Naive thymus-derived CD4-positive, alpha-beta T cell (primary cell): ENCODE data around the gene COQ9. TPM values are rescaled to one million over a fixed set of nuclear protein-coding genes. Genes with fewer than 3 reads are reported as not detected.

Source experiments
- ATAC-seq: fragments of 150-1000 bp; cut with Tn5 transposase; 2 replicates; pipeline ENCODE4 v1.10.0; 2021; ENCODE audit warnings: mild to moderate bottlenecking, moderate library complexity
- CTCF ChIA-PET: fragments of 350-600 bp; sonication (Branson Sonifier 250); formaldehyde crosslinking; loops from one replicate; lab custom pipeline; 2021; ENCODE audit warnings: antibody characterized with exemption; lab: Charles Lee
- POLR2A ChIA-PET: fragments of 350-600 bp; sonication (Branson Sonifier 250); formaldehyde crosslinking; loops from one replicate; lab custom pipeline; 2021; ENCODE audit warnings: antibody characterized with exemption, inconsistent platforms; lab: Charles Lee
- DNase-seq, 9 donors: peaks; one replicate each; pipeline versions ENCODE4 v3.0.0 to v3.0.0-alpha.2; 2020 to 2022; ENCODE audit warnings: mixed read lengths in 1 of 9
- H3K27ac ChIP-seq: one replicate; pipeline ENCODE4 v1.7.0; 2013; ENCODE audit warnings: mild to moderate bottlenecking, low read depth, low read length, moderate library complexity
- H3K27me3 ChIP-seq, 2 donors: one replicate each; pipeline ENCODE4 v1.7.0; 2013; ENCODE audit warnings: low read length in 2 of 2, mild to moderate bottlenecking in 2 of 2, moderate library complexity in 2 of 2; ENCODE audit not compliant: control insufficient read depth in 2 of 2, insufficient read depth in 2 of 2
- H3K36me3 ChIP-seq, 3 experiments: 1 replicate in 2 of 3; 2 replicates in 1 of 3; pipeline ENCODE4 v1.7.0; 2013; ENCODE audit warnings: low read length in 3 of 3, mild to moderate bottlenecking in 3 of 3, moderate library complexity in 1 of 3; ENCODE audit not compliant: insufficient read depth in 3 of 3, control insufficient read depth in 2 of 3
- H3K4me1 ChIP-seq, 2 donors: one replicate each; pipeline ENCODE4 v1.7.0; 2013; ENCODE audit warnings: low read length in 2 of 2, mild to moderate bottlenecking in 2 of 2, moderate library complexity in 1 of 2; ENCODE audit not compliant: control insufficient read depth in 2 of 2, insufficient read depth in 2 of 2
- H3K4me3 ChIP-seq: 2 replicates; pipeline ENCODE4 v1.7.0; 2013; ENCODE audit warnings: mild to moderate bottlenecking, low read length
- H3K9me3 ChIP-seq, 3 experiments: 1 replicate in 2 of 3; 2 replicates in 1 of 3; pipeline ENCODE4 v1.7.0; 2013; ENCODE audit warnings: low read length in 3 of 3; ENCODE audit not compliant: control insufficient read depth in 2 of 3
- H3K27ac Mint-ChIP-seq, 9 donors: one replicate each; pipeline ENCODE4 v1.8.0; 2020 to 2022; ENCODE audit warnings: mixed read lengths in 9 of 9, mild to moderate bottlenecking in 8 of 9, moderate library complexity in 5 of 9, inconsistent platforms in 2 of 9
- H3K27me3 Mint-ChIP-seq, 5 donors: one replicate each; pipeline ENCODE4 v1.8.0; 2021 to 2022; ENCODE audit warnings: mixed read lengths in 5 of 5, mild to moderate bottlenecking in 1 of 5
- H3K36me3 Mint-ChIP-seq, 5 donors: one replicate each; pipeline ENCODE4 v1.8.0; 2020 to 2022; ENCODE audit warnings: mixed read lengths in 5 of 5, mild to moderate bottlenecking in 3 of 5, inconsistent platforms in 1 of 5
- H3K4me1 Mint-ChIP-seq, 7 donors: one replicate each; pipeline ENCODE4 v1.8.0; 2020 to 2022; ENCODE audit warnings: mixed read lengths in 7 of 7, mild to moderate bottlenecking in 3 of 7, inconsistent platforms in 1 of 7
- H3K4me3 Mint-ChIP-seq, 10 donors: one replicate each; pipeline ENCODE4 v1.8.0; 2020 to 2022; ENCODE audit warnings: mild to moderate bottlenecking in 10 of 10, mixed read lengths in 10 of 10, moderate library complexity in 6 of 10, inconsistent platforms in 2 of 10
- H3K9me3 Mint-ChIP-seq, 11 donors: one replicate each; pipeline ENCODE4 v1.8.0; 2020 to 2022; ENCODE audit warnings: mixed read lengths in 11 of 11, mild to moderate bottlenecking in 4 of 11, inconsistent platforms in 1 of 11, moderate library complexity in 1 of 11
- intact Hi-C, 2 donors: fragments of 100-400 bp; cut with micrococcal nuclease; formaldehyde crosslinking; loops; one replicate each; pipeline ENCODE4 v1.15.1; 2023
- polyA plus RNA-seq, 2 donors: library from polyadenylated mRNA; unstranded; fragments of 300-500 nt; fragmentation: Illumina TruSeq; gene quantifications; one replicate each; pipeline ENCODE4 v1.2.3, GENCODE V29; 2021
- total RNA-seq, 6 experiments: library from RNA in 5 of 6; stranded (reverse) in 5 of 6; gene quantifications; 1 replicate in 5 of 6; 2 replicates in 1 of 6; pipeline ENCODE4 v1.2.3 and lab custom pipeline; 2021 to 2026

The COQ9 gene
- total and polyA plus RNA-seq, 7 experiments from 2014 or later: 16.4 to 51.7 (median 36.6) TPM

GRCh38 chr16:57413301-57413730, 34.0 kb upstream of the COQ9 start:
- H3K9me3 Mint-ChIP-seq: peaks cover 0 to 2% (median 0%) of the 10 kb centered on the region in 11 donors
- H3K36me3 Mint-ChIP-seq: no peaks in the 10 kb centered on the region
- H3K27me3 ChIP-seq: no peaks in the 10 kb centered on the region
- no peak for ATAC-seq
- no peak overlapping the region for H3K4me3 ChIP-seq
- no peak for DNase-seq
- H3K27me3 Mint-ChIP-seq: no peaks in the 10 kb centered on the region
- no peaks in the 10 kb centered on the region for H3K9me3 ChIP-seq
- intact Hi-C loops: no loop called here
- ChIA-PET POLR2A (no interaction called here), CTCF (interaction anchor here (0.6 to 1.1 kb wide), 2 partner anchors 26 to 113 kb away, joined by 3 read pairs; no protein-coding TSS in a partner anchor)
- H3K4me1 ChIP-seq: peaks cover 3 to 10% of the 10 kb centered on the region in 2 donors
- H3K27ac Mint-ChIP-seq: no peak overlapping the region
- no peak overlapping the region for H3K27ac ChIP-seq
- H3K4me1 Mint-ChIP-seq: peaks cover 8 to 23% (median 14%) of the 10 kb centered on the region in 7 donors
- no peaks in the 10 kb centered on the region for H3K36me3 ChIP-seq
- H3K4me3 Mint-ChIP-seq: no peak overlapping the region

GRCh38 chr16:57413733-57414132, 33.5 kb upstream of the COQ9 start:
- CTCF ChIA-PET: no interaction called here
- Mint-ChIP-seq H3K27ac (no peak overlapping the region), H3K9me3 (peaks cover 0 to 2% (median 0%) of the 10 kb centered on the region in 11 donors), H3K4me1 (peaks cover 12 to 24% (median 18%) of the 10 kb centered on the region in 7 donors), H3K4me3 (no peak overlapping the region), H3K36me3 (no peaks in the 10 kb centered on the region), H3K27me3 (no peaks in the 10 kb centered on the region)
- no peaks in the 10 kb centered on the region for H3K27me3 ChIP-seq
- H3K9me3 ChIP-seq: no peaks in the 10 kb centered on the region
- ATAC-seq (no peak), DNase-seq (no peak)
- intact Hi-C loops: no loop called here
- H3K27ac ChIP-seq: no peak overlapping the region
- no peak overlapping the region for H3K4me3 ChIP-seq
- peaks cover 6 to 12% of the 10 kb centered on the region in 2 donors for H3K4me1 ChIP-seq
- no peaks in the 10 kb centered on the region for H3K36me3 ChIP-seq
- POLR2A ChIA-PET: no interaction called here

GRCh38 chr16:57416084-57416483, 31.2 kb upstream of the COQ9 start:
- Mint-ChIP-seq H3K27me3 (no peaks in the 10 kb centered on the region), H3K4me1 (peaks cover 17 to 29% (median 23%) of the 10 kb centered on the region in 7 donors), H3K9me3 (peaks cover 0 to 2% (median 0%) of the 10 kb centered on the region in 11 donors), H3K4me3 (no peak overlapping the region), H3K27ac (no peak overlapping the region), H3K36me3 (no peaks in the 10 kb centered on the region)
- CTCF ChIA-PET: interaction anchor here (1.1 to 6.3 kb wide), 9 partner anchors 10 to 333 kb away, joined by 3 to 83 read pairs (median 13); partner anchors contain the start of genes ARL2BP, CIAPIN1 and COQ9
- Histone ChIP-seq H3K27me3 (no peaks in the 10 kb centered on the region), H3K36me3 (no peaks in the 10 kb centered on the region), H3K4me1 (peaks cover 11 to 18% of the 10 kb centered on the region in 2 donors), H3K27ac (no peak overlapping the region), H3K4me3 (no peak overlapping the region), H3K9me3 (no peaks in the 10 kb centered on the region)
- intact Hi-C loops: loop anchor here (2.0 to 5.0 kb wide), 4 partner anchors 229 to 334 kb away; partner anchors contain the start of genes PSME3IP1 (in 1 of the 2) and RSPRY1 (in 1 of the 2)
- POLR2A ChIA-PET: interaction anchor here (1.1 to 4.9 kb wide), 3 partner anchors 18 to 115 kb away, joined by 3 to 33 read pairs (median 6); partner anchors contain the start of genes CIAPIN1 and COQ9
- DNase-seq (no peak), ATAC-seq (no peak)

- H3K36me3 ChIP-seq: no peaks in the 10 kb centered on the region
- no peak overlapping the region for H3K4me3 ChIP-seq
- Mint-ChIP-seq H3K27me3 (no peaks in the 10 kb centered on the region), H3K36me3 (no peaks in the 10 kb centered on the region), H3K9me3 (peaks cover 0 to 2% (median 0%) of the 10 kb centered on the region in 11 donors), H3K4me3 (peak overlapping the region in 1 of 10 donors; percentile 79), H3K4me1 (peaks cover 20 to 36% (median 30%) of the 10 kb centered on the region in 7 donors), H3K27ac (peak overlapping the region in 8 of 9 donors; percentile 38 to 91 (median 88))
- DNase-seq (no peak), ATAC-seq (no peak)
- intact Hi-C loops: loop anchor here (1.0 to 5.0 kb wide), 7 partner anchors 14 to 337 kb away; partner anchors contain the start of genes CIAPIN1 (in 2 of the 2), COQ9 (in 2 of the 2) and POLR2C (in 1 of the 2)
- H3K9me3 ChIP-seq: no peaks in the 10 kb centered on the region
- H3K27ac ChIP-seq: no peak overlapping the region
- no peaks in the 10 kb centered on the region for H3K27me3 ChIP-seq
- CTCF ChIA-PET: interaction anchor here (0.9 to 6.3 kb wide), 12 partner anchors 12 to 196 kb away, joined by 3 to 83 read pairs (median 4); partner anchors contain the start of genes CIAPIN1 and COQ9
- POLR2A ChIA-PET: interaction anchor here (1.3 to 4.9 kb wide), 4 partner anchors 27 to 174 kb away, joined by 3 to 33 read pairs (median 7); partner anchors contain the start of genes ARL2BP, CCDC102A, CIAPIN1 and COQ9
- peaks cover 11 to 18% of the 10 kb centered on the region in 2 donors for H3K4me1 ChIP-seq
Measured at GRCh38 chr16:57419506-57419905, 27.8 kb upstream of the COQ9 start.

- no peak overlapping the region for H3K4me3 Mint-ChIP-seq
- ChIA-PET POLR2A (interaction anchor here (0.9 to 1.6 kb wide), 3 partner anchors 19 to 100 kb away, joined by 3 read pairs; no protein-coding TSS in a partner anchor), CTCF (interaction anchor here (0.6 to 1.8 kb wide), 4 partner anchors 11 to 121 kb away, joined by 3 to 11 read pairs (median 4); no protein-coding TSS in a partner anchor)
- H3K36me3 ChIP-seq: peaks cover 0 to 3% (median 0%) of the 10 kb centered on the region in 3 experiments
- no peaks in the 10 kb centered on the region for H3K9me3 ChIP-seq
- peaks cover 9 to 10% of the 10 kb centered on the region in 2 donors for H3K4me1 ChIP-seq
- peaks cover 0 to 4% (median 0%) of the 10 kb centered on the region in 5 donors for H3K36me3 Mint-ChIP-seq
- H3K4me3 ChIP-seq: no peak overlapping the region
- intact Hi-C loops: no loop called here
- H3K9me3 Mint-ChIP-seq: peaks cover 0 to 2% (median 0%) of the 10 kb centered on the region in 11 donors
- DNase-seq (no peak), ATAC-seq (no peak)
- no peaks in the 10 kb centered on the region for H3K27me3 Mint-ChIP-seq
- peaks cover 11 to 29% (median 24%) of the 10 kb centered on the region in 7 donors for H3K4me1 Mint-ChIP-seq
- H3K27ac Mint-ChIP-seq: peak overlapping the region in 1 of 9 donors; percentile 48
- no peak overlapping the region for H3K27ac ChIP-seq
- H3K27me3 ChIP-seq: no peaks in the 10 kb centered on the region
Measured at GRCh38 chr16:57422026-57422944, 25.0 kb upstream of the COQ9 start.

GRCh38 chr16:57423152-57423551, 24.1 kb upstream of the COQ9 start:
- no peak for DNase-seq
- Mint-ChIP-seq H3K4me3 (no peak overlapping the region), H3K36me3 (peaks cover 0 to 11% (median 0%) of the 10 kb centered on the region in 5 donors), H3K27me3 (no peaks in the 10 kb centered on the region), H3K4me1 (peaks cover 6 to 26% (median 18%) of the 10 kb centered on the region in 7 donors), H3K27ac (no peak overlapping the region), H3K9me3 (no peaks in the 10 kb centered on the region)
- H3K9me3 ChIP-seq: no peaks in the 10 kb centered on the region
- H3K4me3 ChIP-seq: no peak overlapping the region
- no peaks in the 10 kb centered on the region for H3K27me3 ChIP-seq
- peaks cover 8% of the 10 kb centered on the region in 2 donors for H3K4me1 ChIP-seq
- no peak for ATAC-seq
- intact Hi-C loops: no loop called here
- POLR2A ChIA-PET: interaction anchor here (1.6 kb wide), 1 partner anchor 18 kb away, joined by 3 read pairs; no protein-coding TSS in a partner anchor
- CTCF ChIA-PET: interaction anchor here (0.7 to 1.8 kb wide), 3 partner anchors 10 to 97 kb away, joined by 3 to 11 read pairs (median 4); no protein-coding TSS in a partner anchor
- H3K36me3 ChIP-seq: peaks cover 0 to 11% (median 0%) of the 10 kb centered on the region in 3 experiments
- no peak overlapping the region for H3K27ac ChIP-seq
